ENCODE measurements around the gene ADCY1. TPM values are rescaled to one million over a fixed set of nuclear protein-coding genes. Genes with fewer than 3 reads are reported as not detected.

The ADCY1 gene
- polyA plus RNA-seq, 12 donors, result 10.5 to 18.9 (median 13.3) TPM; not detected in 1

DNA sequence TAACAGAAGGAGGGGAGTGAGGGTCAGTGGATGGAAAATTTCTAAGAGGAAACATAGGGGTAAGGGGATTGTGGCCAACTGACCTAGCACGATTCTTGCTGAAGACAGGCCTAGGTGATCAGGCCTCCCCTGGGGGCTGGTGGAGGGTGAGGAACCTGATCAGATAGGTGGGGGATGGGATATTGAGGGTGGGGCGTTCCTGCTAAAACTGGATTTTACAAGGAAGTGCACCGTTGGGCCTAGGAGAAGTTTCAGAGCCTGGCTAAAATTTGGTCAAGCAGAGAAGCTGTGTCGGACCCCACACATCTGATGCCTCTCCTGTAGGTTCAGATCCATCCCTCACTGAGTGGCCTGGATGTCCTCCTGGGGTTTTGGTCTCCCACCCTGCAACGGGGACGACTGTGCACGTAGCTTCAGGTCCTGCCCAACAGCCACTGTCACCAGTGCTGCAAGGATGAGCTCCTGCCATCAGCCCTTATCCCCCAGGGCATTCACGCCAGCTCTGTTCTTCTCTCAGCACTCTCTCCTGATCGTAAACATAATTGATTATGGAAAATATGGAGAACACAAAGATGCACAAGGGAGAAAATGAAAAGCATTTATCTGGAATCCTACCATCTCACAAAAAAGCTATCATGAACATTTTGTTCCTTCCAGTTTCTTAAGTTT, 89.9 kb downstream of the ADCY1 start:
- DNase-seq, result no peak

GRCh38 chr7:45665172-45665571, 91.0 kb downstream of the ADCY1 start:
- no peak for DNase-seq

DNA sequence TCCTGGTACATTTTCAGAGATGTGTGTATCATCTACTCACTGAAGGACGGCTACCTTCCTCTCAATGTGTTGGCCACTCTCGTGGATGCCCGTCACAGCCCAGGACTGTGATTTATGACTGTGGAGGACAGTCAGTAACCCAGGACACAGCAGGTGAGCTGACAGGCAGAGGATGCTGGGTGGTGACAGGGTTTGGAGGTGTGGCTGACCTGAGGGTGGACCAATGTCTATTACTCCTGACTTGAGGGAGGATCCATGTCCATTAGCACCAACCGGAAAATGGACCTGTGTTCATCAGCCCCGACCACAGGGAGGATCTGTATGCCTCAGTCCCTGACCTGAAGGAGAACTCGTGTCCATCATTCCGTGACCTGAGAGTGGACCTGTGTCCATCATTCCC, 96.1 kb downstream of the ADCY1 start:
- no peak for DNase-seq

GRCh38 chr7:45670717-45671116, 96.5 kb downstream of the ADCY1 start:
- DNase-seq, result no peak

DNA sequence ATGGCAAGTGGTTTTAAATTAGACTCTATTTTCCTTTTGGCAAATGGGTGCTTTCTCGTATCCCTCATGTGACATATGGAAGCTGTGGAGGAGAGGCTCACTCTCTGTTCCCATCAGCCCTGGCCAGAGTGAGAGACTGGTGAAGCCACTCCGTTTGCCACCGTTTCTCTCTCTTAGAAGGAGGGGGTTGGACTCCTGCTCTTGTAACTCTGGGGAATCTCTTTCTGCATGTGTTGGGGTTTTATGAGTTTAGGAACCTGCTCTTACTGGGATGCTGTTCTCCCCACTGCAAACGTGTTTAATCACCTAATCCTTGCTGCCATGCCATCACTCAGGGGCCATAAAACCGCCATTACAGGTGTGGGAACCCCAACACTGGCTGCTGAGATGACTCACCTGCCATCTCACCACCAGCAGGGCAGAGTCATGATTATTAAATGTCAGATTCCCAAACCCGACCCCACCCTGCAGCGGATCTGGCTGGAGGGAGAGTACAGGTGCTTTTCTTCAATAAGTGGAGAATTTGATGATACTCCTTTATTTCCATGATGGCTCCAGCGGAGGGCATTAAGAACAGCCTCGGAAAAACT, 103.2 kb downstream of the ADCY1 start:
- no peak for DNase-seq

GRCh38 chr7:45679516-45679915, 105.3 kb downstream of the ADCY1 start:
- no peak for DNase-seq

DNA sequence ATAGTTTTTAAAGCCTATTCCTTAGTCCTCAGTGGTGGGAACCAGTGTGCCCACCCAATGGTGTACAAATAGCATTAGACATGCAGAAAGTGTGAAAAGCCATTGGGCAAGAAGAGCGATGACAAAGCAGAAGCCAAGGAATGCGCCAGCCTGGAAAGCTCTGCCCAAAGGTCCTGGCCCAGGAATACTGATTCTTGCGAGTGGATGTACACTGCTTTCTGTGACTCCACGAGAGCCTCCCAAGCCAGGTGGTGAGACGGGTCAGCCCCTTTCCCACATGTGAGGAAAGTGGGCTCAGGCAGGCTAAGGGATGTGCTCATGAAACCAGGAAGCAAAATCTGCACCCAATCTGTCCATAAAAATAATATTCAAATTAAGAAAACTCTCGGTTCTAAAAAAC, 106.6 kb downstream of the ADCY1 start:
- no peak for DNase-seq

DNA sequence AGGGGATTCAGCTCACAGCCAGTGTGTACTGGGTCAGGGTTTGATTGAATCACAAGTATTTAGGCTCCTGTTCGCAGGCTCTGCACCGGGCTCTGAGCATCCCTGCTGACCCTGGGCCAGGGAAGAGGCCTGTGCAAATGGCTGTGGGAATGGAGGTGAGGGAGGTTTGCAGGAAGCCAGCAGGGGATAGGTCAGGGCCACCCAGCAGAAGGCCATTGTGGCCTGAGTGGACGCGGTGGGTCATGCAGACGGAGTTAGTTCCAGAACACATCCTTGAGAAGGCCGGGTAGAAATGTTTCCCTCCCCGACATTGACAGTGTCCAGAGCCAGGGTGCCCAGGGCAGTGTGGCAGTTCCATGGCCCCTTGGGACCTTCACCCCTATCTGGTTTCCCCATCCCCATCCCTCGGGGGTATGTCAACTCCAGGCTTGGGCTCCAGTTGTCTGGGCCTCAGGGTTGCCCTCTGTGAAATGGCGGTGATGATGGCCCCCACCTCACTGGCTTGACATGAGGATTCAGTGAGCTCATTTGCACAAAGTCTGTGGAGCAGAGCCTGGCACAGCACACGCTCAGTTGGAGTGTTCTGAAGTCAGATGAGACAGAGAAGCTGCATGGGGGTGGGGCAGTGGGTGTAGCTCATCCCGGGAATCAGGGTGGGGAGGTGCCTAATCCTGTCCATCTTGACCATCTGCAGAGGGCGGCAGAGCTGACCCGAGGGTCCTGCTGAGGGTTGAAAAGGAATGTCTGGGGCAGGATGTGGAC, 107.6 kb downstream of the ADCY1 start:
- no peak for DNase-seq

GRCh38 chr7:45682358-45682735, 108.2 kb downstream of the ADCY1 start:
- DNase-seq, result no peak

- DNase-seq, result no peak
Measured at GRCh38 chr7:45682836-45683555, 108.8 kb downstream of the ADCY1 start.

DNA sequence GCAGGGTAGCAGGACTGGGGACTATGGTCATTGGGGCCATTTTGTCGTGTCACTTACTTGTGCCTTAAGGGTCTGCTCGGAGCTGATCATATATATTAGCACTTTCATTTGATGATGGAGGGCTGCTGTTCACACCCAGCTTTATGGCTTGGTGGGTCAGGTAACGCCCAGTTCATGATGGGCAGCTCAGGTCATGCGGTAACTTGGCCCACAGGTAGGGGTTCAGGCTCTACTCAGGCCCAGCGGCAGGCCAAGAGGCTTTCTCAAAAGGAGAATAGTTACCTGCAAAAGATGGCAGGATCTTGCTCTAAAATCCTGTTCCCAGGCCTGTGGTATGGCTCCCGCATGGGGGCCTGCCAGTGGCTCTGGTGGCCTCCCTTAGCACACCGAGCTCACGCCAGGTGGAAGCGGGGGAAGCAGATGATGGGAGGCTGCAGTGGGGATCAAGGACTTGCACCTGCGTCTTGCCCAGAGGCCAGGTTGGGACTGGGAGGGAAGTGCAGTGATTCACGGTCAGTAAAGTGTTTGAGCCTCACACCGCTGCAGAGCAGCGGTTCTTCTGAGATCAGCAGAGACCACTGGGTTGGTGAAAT, 109.5 kb downstream of the ADCY1 start:
- no peak for DNase-seq

- no peak for DNase-seq
Measured at GRCh38 chr7:45684910-45685618, 110.9 kb downstream of the ADCY1 start.

DNA sequence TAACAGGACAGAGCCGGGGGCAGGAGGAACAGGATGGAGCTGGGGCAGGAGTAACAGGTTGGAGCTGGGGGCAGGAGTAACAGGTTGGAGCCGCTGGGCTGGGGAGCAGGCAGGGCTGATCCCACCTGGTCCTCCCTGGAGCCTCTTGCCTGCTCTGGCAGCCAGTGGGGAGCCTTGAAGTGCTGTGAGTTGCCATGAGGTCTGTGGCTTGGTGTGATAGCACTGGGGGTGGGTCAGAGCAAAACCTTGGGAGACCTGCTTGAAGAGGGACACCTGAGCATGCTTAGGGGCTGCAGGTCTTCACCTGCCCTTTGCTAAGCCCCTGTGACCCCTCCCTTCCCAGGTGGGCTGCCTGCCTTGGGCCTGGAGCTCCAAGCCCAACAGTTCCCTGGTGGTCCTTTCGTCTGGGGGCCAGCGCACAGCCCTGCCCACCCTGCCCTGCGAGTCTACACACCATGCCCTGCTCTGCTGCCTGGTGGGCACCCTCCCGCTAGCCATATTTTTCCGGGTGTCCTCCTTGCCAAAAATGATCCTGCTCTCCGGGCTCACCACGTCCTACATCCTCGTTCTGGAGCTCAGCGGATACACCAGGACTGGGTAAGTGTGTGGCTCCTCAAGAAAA, 111.6 kb downstream of the ADCY1 start:
- no peak for DNase-seq

DNA sequence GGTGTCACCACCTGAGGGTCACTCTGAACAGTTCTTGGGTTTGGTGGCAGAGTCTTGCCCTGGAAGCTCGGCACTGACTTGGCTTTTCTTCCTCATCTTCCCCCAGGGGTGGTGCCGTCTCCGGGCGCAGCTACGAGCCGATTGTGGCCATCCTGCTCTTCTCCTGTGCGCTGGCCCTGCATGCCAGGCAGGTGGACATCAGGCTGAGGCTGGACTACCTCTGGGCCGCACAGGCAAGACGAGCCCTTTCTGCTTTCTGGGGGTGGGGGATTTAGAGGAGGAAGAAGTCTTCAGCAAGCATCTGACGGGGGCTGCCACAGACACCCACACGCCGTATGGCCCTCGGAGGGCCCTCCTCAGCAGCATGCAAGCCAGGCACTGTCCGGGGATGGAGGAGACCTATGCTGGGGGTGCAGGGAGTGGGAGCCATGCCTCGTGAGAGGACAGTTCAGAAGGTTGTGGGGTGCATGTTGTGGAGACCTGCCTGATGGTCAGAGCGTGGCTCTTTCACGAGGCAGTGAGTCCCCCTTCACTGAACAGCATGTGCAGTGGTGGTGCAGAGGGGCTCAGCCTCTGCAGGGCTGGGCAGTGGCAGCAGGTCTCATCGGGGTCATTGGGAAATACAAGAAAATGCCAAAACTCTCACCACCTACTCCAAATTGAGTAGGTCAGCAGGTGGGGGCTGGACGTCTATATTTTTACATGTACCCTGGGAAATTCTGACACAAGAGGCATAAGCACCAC, 112.4 kb downstream of the ADCY1 start:
- no peak for DNase-seq

GRCh38 chr7:45687185-45687560, 113.0 kb downstream of the ADCY1 start:
- DNase-seq, result no peak

DNA sequence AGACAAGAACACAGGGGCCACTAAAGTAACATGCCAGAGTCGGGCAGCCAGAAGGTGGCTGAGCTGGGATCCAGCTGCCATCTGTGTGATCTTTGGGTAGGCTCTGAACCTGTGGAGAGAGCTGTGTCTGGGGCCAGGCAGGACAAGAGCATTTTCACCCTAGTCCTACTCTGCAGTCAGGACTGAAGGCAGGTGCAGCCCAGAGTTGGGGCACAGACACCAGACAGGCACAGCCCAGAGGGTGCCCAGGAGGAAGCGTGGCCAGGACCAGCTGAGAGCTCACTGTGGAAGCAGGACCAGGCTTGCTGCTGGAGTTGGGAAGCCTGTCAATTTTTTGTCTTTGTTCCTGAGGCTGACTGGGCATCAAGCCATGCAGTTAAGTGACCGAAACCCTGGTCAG, 113.6 kb downstream of the ADCY1 start:
- DNase-seq, result no peak

- DNase-seq, result no peak
Measured at GRCh38 chr7:45688382-45688781, 114.2 kb downstream of the ADCY1 start.

- no peak for DNase-seq
Measured at GRCh38 chr7:45689011-45689796, 115.0 kb downstream of the ADCY1 start.
